HFF-Myc (cell line): ENCODE measurements around the gene PDE4B.
"Not testable (repeated sequence)": the region's sequence is repeated elsewhere in the genome, so short reads cannot be mapped to it uniquely, and the experiment has no call there.

Source experiments
- DNase-seq: peaks from one replicate; pipeline ENCODE4 v3.0.0-alpha.2; 2011; ENCODE audit warnings: low read depth; ENCODE audit errors: extremely low read depth
- H3K4me3 ChIP-seq: replicated peaks from 2 replicates; pipeline ENCODE4 v1.5.1; 2011; ENCODE audit warnings: low read depth, mild to moderate bottlenecking, control low read depth, low read length
- TF ChIP-seq, protein P1 (sequence below): IDR thresholded peaks from 2 replicates; pipeline ENCODE4 v1.5.1; 2012; ENCODE audit warnings: mild to moderate bottlenecking, low read depth, low read length, control low read depth; ENCODE audit errors: missing control alignments

The PDE4B gene

GRCh38 chr1:66400660-66401059 lies 608.0 kb downstream of the PDE4B start:
- no peak for DNase-seq
- no peak overlapping the region for H3K4me3 ChIP-seq
- TF ChIP-seq, protein P1, sequence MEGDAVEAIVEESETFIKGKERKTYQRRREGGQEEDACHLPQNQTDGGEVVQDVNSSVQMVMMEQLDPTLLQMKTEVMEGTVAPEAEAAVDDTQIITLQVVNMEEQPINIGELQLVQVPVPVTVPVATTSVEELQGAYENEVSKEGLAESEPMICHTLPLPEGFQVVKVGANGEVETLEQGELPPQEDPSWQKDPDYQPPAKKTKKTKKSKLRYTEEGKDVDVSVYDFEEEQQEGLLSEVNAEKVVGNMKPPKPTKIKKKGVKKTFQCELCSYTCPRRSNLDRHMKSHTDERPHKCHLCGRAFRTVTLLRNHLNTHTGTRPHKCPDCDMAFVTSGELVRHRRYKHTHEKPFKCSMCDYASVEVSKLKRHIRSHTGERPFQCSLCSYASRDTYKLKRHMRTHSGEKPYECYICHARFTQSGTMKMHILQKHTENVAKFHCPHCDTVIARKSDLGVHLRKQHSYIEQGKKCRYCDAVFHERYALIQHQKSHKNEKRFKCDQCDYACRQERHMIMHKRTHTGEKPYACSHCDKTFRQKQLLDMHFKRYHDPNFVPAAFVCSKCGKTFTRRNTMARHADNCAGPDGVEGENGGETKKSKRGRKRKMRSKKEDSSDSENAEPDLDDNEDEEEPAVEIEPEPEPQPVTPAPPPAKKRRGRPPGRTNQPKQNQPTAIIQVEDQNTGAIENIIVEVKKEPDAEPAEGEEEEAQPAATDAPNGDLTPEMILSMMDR, result no peak

DNA sequence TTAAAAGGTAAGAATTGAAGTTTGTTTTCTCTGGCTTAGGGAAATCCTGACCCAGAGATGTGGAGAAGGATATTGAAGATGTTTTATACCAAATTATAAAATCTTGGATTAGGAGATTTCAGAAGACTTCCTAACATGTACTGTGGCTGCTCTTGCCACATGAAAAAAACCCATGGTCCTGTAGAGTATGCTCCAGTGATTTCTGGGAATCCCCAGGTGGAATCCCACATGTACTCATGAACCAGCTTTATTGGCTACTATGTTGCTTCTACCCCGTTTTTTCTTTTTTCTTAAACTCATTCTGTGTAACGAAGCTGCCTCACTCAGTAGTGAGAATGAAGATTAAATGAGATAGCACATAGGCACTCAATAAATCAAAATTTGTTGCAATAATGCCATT lies 608.5 kb downstream of the PDE4B start:
- no peak overlapping the region for H3K4me3 ChIP-seq
- TF ChIP-seq, protein P1, result no peak
- DNase-seq, result no peak

- H3K4me3 ChIP-seq, result no peak overlapping the region
- no peak for DNase-seq
- TF ChIP-seq, protein P1, result no peak
Measured at GRCh38 chr1:66402194-66402593, 609.5 kb downstream of the PDE4B start.

DNA sequence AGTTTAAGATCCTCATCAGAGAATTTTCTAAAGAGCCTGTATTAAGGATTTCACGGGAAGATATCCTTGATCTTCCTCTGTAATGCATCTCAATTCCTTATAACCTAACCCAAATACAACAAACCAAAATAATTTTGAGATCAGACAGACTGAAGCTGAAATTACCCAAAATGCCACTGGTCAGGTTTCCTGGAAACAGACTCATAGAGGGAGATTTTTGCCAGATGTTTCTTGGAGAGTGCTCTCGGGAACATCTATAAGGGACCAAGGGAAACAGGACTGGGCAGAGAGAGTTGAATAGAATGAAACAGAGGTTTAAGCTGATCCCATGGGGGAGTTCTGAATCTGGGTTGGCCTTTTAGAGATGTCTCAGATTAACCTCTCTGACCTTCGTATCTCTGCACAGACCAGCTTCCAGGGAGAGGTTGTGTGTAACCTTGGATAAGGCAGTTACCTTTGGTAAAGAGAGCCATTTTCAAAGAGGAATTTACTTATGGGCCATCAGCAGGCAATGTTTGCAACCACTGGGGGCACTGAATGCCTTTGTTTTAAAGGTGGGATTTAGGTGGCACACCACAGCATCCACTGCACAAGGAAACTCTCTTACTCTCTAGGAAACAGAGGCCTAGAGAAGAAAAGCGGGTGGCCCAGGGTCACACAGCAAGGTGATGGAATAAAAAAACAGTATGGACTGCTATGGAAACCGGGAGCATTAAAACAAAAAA lies 610.5 kb downstream of the PDE4B start:
- TF ChIP-seq, protein P1, result peak; percentile 5
- no peak overlapping the region for H3K4me3 ChIP-seq
- no peak for DNase-seq

DNA sequence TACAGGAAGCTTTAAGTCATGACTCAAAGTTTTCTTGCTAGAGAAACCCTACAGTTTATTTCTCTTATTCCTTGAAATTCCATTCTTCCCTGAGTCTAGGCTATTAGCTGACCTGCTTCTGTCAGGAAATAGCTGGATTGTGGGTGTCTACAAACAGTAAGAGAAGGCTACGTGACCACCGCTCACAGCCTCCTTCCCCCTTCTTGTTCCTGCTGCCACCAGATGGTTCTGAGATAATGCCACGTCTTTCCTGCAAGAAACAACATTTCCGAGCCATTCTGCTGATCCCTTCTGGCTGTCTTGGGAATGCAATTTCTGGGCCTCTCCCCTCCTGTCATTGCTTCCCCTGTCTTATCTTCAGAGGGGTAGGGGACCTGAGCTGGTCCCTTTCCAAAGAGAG lies 612.4 kb downstream of the PDE4B start:
- H3K4me3 ChIP-seq, result no peak overlapping the region
- no peak for DNase-seq
- TF ChIP-seq, protein P1, result no peak

DNA sequence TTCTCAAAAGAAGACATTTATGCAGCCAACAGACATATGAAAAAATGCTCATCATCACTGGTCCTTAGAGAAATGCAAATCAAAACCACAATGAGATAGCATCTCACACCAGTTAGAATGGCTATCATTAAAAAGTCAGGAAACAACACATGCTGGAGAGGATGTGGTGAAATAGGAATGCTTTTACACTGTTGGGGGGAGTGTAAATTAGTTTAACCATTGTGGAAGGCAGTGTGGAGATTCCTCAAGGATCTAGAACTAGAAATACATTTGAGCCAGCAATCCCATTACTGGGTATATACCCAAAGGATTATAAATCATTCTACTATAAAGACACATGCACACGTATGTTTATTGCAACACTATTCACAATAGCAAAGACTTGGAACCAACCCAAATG lies 618.8 kb downstream of the PDE4B start:
- DNase-seq, H3K4me3 ChIP-seq: not testable (repeated sequence)

- TF ChIP-seq, protein P1, result no peak
- no peak overlapping the region for H3K4me3 ChIP-seq
- DNase-seq, result no peak
Measured at GRCh38 chr1:66412704-66413103, 620.0 kb downstream of the PDE4B start.
